Bone marrow (tissue), 2 donors: Measurements from ENCODE around the gene EEIG1.

ENCODE experiments used
- DNase-seq, 2 donors: peaks; one replicate each; lab custom pipeline; 2025; lab: John Stamatoyannopoulos, UW

Gene EEIG1

GRCh38 chr9:127959841-127960409 is 20.9 kb downstream of the EEIG1 start:
- DNase-seq = no peak

GRCh38 chr9:127959398-127959797 is 21.4 kb downstream of the EEIG1 start:
- DNase-seq = no peak

GRCh38 chr9:127958728-127959127 is 22.1 kb downstream of the EEIG1 start:
- no peak for DNase-seq

- peak in 1 of 2 donors; percentile 27 for DNase-seq
Measured at GRCh38 chr9:127955294-127956015, 25.3 kb downstream of the EEIG1 start.

- no peak for DNase-seq
Measured at GRCh38 chr9:127954831-127955293, 25.9 kb downstream of the EEIG1 start.

GRCh38 chr9:127953768-127954505 is 26.9 kb downstream of the EEIG1 start:
- DNase-seq = no peak

- DNase-seq = no peak
Measured at GRCh38 chr9:127953154-127953553, 27.6 kb downstream of the EEIG1 start.

GRCh38 chr9:127950513-127951289 is 30.1 kb downstream of the EEIG1 start:
- no peak for DNase-seq

- DNase-seq = no peak
Measured at GRCh38 chr9:127949827-127950512, 30.8 kb downstream of the EEIG1 start.

GRCh38 chr9:127947841-127948710 is 32.7 kb downstream of the EEIG1 start:
- no peak for DNase-seq

- DNase-seq = no peak
Measured at GRCh38 chr9:127946728-127947127, 34.1 kb downstream of the EEIG1 start.

- no peak for DNase-seq
Measured at GRCh38 chr9:127945942-127946341, 34.8 kb downstream of the EEIG1 start.

- DNase-seq = no peak
Measured at GRCh38 chr9:127945338-127945737, 35.5 kb downstream of the EEIG1 start.

GRCh38 chr9:127944586-127945218 is 36.1 kb downstream of the EEIG1 start:
- DNase-seq = no peak

- DNase-seq = peak; percentile 50 to 87
Measured at GRCh38 chr9:127943731-127944144, 37.1 kb downstream of the EEIG1 start.

GRCh38 chr9:127943011-127943662 is 37.7 kb downstream of the EEIG1 start:
- no peak for DNase-seq

GRCh38 chr9:127942216-127943010 is 38.4 kb downstream of the EEIG1 start:
- peak in 1 of 2 donors; percentile 7 for DNase-seq

GRCh38 chr9:127941961-127942215 is 38.9 kb downstream of the EEIG1 start:
- no peak for DNase-seq
